HepG2 (cell line): ENCODE measurements around the gene AGGF1. TPM values are rescaled to one million over a fixed set of nuclear protein-coding genes. Genes with fewer than 3 reads are reported as not detected.
"Not testable (repeated sequence)": the region's sequence is repeated elsewhere in the genome, so short reads cannot be mapped to it uniquely, and the experiment has no call there.

Source experiments
- ATAC-seq: fragments of 200-7000 bp; cut with Tn5 transposase; 3 replicates; pipeline ENCODE4 v1.9.1; 2020; ENCODE audit warnings: mild to moderate bottlenecking, moderate library complexity
- BruUV-seq: library from RNA; stranded (reverse); fragments of 400-500 nt; replicated peaks from 2 replicates; lab custom pipeline; 2021; lab: Mats Ljungman, UMichigan
- CTCF ChIA-PET: fragments of 300-600 bp; formaldehyde crosslinking; extraction: SDS; loops from one replicate; lab custom pipeline; 2021; ENCODE audit warnings: low total read pairs, inconsistent platforms, low intra/inter-chr PET ratio; lab: Yijun Ruan, JAX
- POLR2A ChIA-PET: fragments of 350-600 bp; sonication (Branson Sonifier 250); formaldehyde crosslinking; loops from one replicate; lab custom pipeline; 2020; ENCODE audit warnings: antibody characterized with exemption, inconsistent platforms; lab: Yijun Ruan, JAX
- DNase-seq: peaks from one replicate; pipeline ENCODE4 v3.0.0-alpha.2; 2015; ENCODE audit warnings: low spot score
- FAIRE-seq: peaks from 3 replicates; lab custom pipeline; 2011; peaks lifted over from hg19 to GRCh38; lab: Jason Lieb, UNC
- H2AFZ ChIP-seq: one replicate; pipeline ENCODE4 v1.6.1; 2011; ENCODE audit warnings: low read length, inconsistent platforms
- H3K27ac ChIP-seq: fragments of 300-600 bp; 3 replicates; pipeline ENCODE4 v1.8.0; 2011; ENCODE audit warnings: mixed run types, mild to moderate bottlenecking, mixed read lengths, low read length, inconsistent platforms; ENCODE audit not compliant: insufficient read depth; ENCODE audit errors: extremely low read length
- H3K27me3 ChIP-seq, 2 experiments: fragments of 200-600 bp in 1 of 2; 2 replicates in 1 of 2; 3 replicates in 1 of 2; pipeline versions ENCODE4 v1.6.0 to v1.8.0; 2011; ENCODE audit warnings: low read length in 2 of 2, mild to moderate bottlenecking in 2 of 2, moderate library complexity in 2 of 2, inconsistent platforms in 1 of 2; ENCODE audit not compliant: insufficient read depth in 2 of 2, control insufficient read depth in 1 of 2
- H3K36me3 ChIP-seq, 2 experiments: fragments of 200-600 bp in 1 of 2; replicated peaks in 1 of 2; 2 replicates in 1 of 2; 3 replicates in 1 of 2; pipeline versions ENCODE4 v1.5.1 to v1.8.0; 2011; ENCODE audit warnings: low read length in 2 of 2, inconsistent platforms in 1 of 2; ENCODE audit not compliant: insufficient read depth in 2 of 2, control insufficient read depth in 1 of 2
- H3K4me1 ChIP-seq: 2 replicates; pipeline ENCODE4 v1.5.1; 2012; ENCODE audit warnings: low read length, inconsistent platforms; ENCODE audit not compliant: insufficient read depth
- H3K4me2 ChIP-seq: 2 replicates; pipeline ENCODE4 v1.6.0; 2011; ENCODE audit warnings: low read depth, low read length, inconsistent platforms
- H3K4me3 ChIP-seq, 3 experiments: fragments of 200-600 bp in 1 of 3; sonication (generic), shearing (Covaris generic) in 1 of 3; replicated peaks in 1 of 3; 2 replicates each; pipeline ENCODE4 v1.5.1; 2011 to 2016; ENCODE audit warnings: low read length in 3 of 3, inconsistent platforms in 2 of 3, low read depth in 2 of 3, mild to moderate bottlenecking in 2 of 3, control low read depth in 1 of 3, mixed read lengths in 1 of 3; ENCODE audit not compliant: insufficient read depth in 1 of 3
- H3K79me2 ChIP-seq: one replicate; pipeline ENCODE4 v1.6.1; 2011; ENCODE audit warnings: low read length, inconsistent platforms; ENCODE audit not compliant: insufficient read depth
- H3K9ac ChIP-seq: 2 replicates; pipeline ENCODE4 v1.6.0; 2011; ENCODE audit warnings: mild to moderate bottlenecking, low read depth, low read length, inconsistent platforms; ENCODE audit not compliant: insufficient read depth
- H3K9me3 ChIP-seq: 2 replicates; pipeline ENCODE4 v1.5.1; 2012; ENCODE audit warnings: mild to moderate bottlenecking, low read length
- H4K20me1 ChIP-seq: 2 replicates; pipeline ENCODE4 v1.6.0; 2011; ENCODE audit warnings: inconsistent platforms, mild to moderate bottlenecking, low read length, moderate library complexity; ENCODE audit not compliant: insufficient read depth
- FOXM1 ChIP-seq: sonication (generic); formaldehyde crosslinking; IDR thresholded peaks from 2 replicates; pipeline ENCODE4 v1.5.0; 2020; ENCODE audit warnings: missing genetic modification reagents
- THAP8 ChIP-seq: sonication (generic); formaldehyde crosslinking; IDR thresholded peaks from 2 replicates; pipeline ENCODE4 v1.5.1; 2020; ENCODE audit warnings: missing genetic modification reagents, mild to moderate bottlenecking, borderline replicate concordance
- ZBTB43 ChIP-seq: sonication (generic); formaldehyde crosslinking; conservative IDR thresholded peaks from 2 replicates; pipeline ENCODE4 v1.4.0; 2020; ENCODE audit warnings: missing genetic modification reagents
- WGBS: methylation state at CpG from one replicate; pipeline ENCODE4 v1.1.6; 2017; ENCODE audit warnings: low lambda C conversion rate; 5-methylcytosine and 5-hydroxymethylcytosine counted together
- in situ Hi-C: cut with HindIII; loops from 2 replicates; pipeline ENCODE4 v1.10.0; 2017; ENCODE audit warnings: low pct_unique_long_range_greater_than_20kb; ENCODE audit not compliant: extremely low pct_ligation_motif_present
- intact Hi-C: fragments of 100-400 bp; cut with micrococcal nuclease; formaldehyde crosslinking; loops from one replicate; pipeline ENCODE4 v1.10.0; 2022; ENCODE audit not compliant: unreplicated experiment
- polyA plus RNA-seq, 8 experiments: library from polyadenylated mRNA; depleted of rRNA in 3 of 8; stranded (reverse) in 7 of 8; unstranded in 1 of 8; fragments of >200 nt; fragmentation: Illumina TruSeq in 4 of 8; extraction: Trizol in 4 of 8; gene quantifications; 2 replicates each; pipeline versions ENCODE4 v1.2.1 to v1.2.3, GENCODE V29; 2011 to 2016; ENCODE audit warnings: low read depth in 4 of 8, missing spikeins in 1 of 8, mixed read lengths in 1 of 8; ENCODE audit not compliant: insufficient read depth in 1 of 8
- small RNA-seq, 3 experiments: library from RNA; depleted of rRNA; stranded (forward); fragments of <200 nt; gene quantifications; one replicate each; pipeline ENCODE3, GENCODE V24; 2012; ENCODE audit warnings: low read depth in 2 of 3, low replicate concordance in 1 of 3; ENCODE audit not compliant: insufficient read length in 3 of 3, insufficient read depth in 2 of 3
- total RNA-seq, 5 experiments: library from RNA; depleted of rRNA; stranded (reverse); fragments of >200 nt; fragmentation: Illumina TruSeq; extraction: Trizol; gene quantifications; 2 replicates each; pipeline ENCODE4 v1.2.3, GENCODE V29; 2016; ENCODE audit warnings: low read depth in 1 of 5

Gene AGGF1
- total and polyA plus RNA-seq, 2 of the 13 experiments (the other 11 are each of a cell fraction or from before 2014, with no cell fraction given), result 12.9 to 15.5 TPM

GRCh38 chr5:77104813-77105212 is 74.6 kb downstream of the AGGF1 start (continued):
- TF ChIP-seq ZBTB43 (no peak), THAP8 (CRISPR knock-in tag) (no peak), FOXM1 (CRISPR knock-in tag) (no peak)

GRCh38 chr5:77107035-77107434 is 76.8 kb downstream of the AGGF1 start:
- FAIRE-seq, H3K79me2 ChIP-seq, H3K9ac ChIP-seq, H3K4me2 ChIP-seq, in situ Hi-C loops, H3K27ac ChIP-seq, CTCF ChIA-PET, H4K20me1 ChIP-seq, ATAC-seq, BruUV-seq, H3K4me1 ChIP-seq, DNase-seq, H3K9me3 ChIP-seq, H3K27me3 ChIP-seq, intact Hi-C loops, H2AFZ ChIP-seq, H3K4me3 ChIP-seq, POLR2A ChIA-PET, H3K36me3 ChIP-seq: not testable (repeated sequence)
- whole genome bisulfite sequencing, result 98% methylated on average over 4 of the region's 4 CpGs

Small RNAs within 50 kb of the gene (small RNA-seq; reads per million reads assigned to genes)
- gene SNORA47, result 3.7 to 20.3 (median 6.5) reads per million in 3 experiments

Other genes starting within 250 kb of the AGGF1 start
- gene F2RL1, start 211.4 kb upstream of the AGGF1 start, total RNA-seq (2016; rRNA removed; fragmentation: Illumina TruSeq; extraction: Trizol), result 6.3 and 9.9 TPM in 2 replicates
- 23.0 TPM in 2 replicates for gene F2RL1, start 211.4 kb upstream of the AGGF1 start, polyA plus RNA-seq (2011; rRNA removed)
- gene S100Z, start 180.4 kb upstream of the AGGF1 start, total RNA-seq (2016; rRNA removed; fragmentation: Illumina TruSeq; extraction: Trizol), result not detected in 2 replicates
- gene S100Z, start 180.4 kb upstream of the AGGF1 start, polyA plus RNA-seq (2011; rRNA removed), result 0.17 and 0.22 TPM in 2 replicates
- gene CRHBP, start 77.4 kb upstream of the AGGF1 start, total RNA-seq (2016; rRNA removed; fragmentation: Illumina TruSeq; extraction: Trizol), result not detected in 2 replicates
- not detected in 2 replicates for gene CRHBP, start 77.4 kb upstream of the AGGF1 start, polyA plus RNA-seq (2011; rRNA removed)
- gene ZBED3, start 56.9 kb downstream of the AGGF1 start, total RNA-seq (2016; rRNA removed; fragmentation: Illumina TruSeq; extraction: Trizol), result 2.3 and 3.1 TPM in 2 replicates
- 7.6 and 8.1 TPM in 2 replicates for gene ZBED3, start 56.9 kb downstream of the AGGF1 start, polyA plus RNA-seq (2011; rRNA removed)
- gene PDE8B, start 180.3 kb downstream of the AGGF1 start, total RNA-seq (2016; rRNA removed; fragmentation: Illumina TruSeq; extraction: Trizol), result not detected in 2 replicates
- gene PDE8B, start 180.3 kb downstream of the AGGF1 start, polyA plus RNA-seq (2011; rRNA removed), result 0.07 and 0.16 TPM in 2 replicates